GM18909 (cell line): ENCODE measurements around the gene DNAJC3.
A peak's percentile ranks its signal among the peaks of the same experiment; 100 is the strongest.

Experiments used
- ATAC-seq: cut with Tn5 transposase; IDR thresholded peaks from one replicate; pipeline ENCODE4 v1.9.1; 2021; ENCODE audit warnings: mild to moderate bottlenecking; ENCODE audit not compliant: unreplicated experiment, poor library complexity

The DNAJC3 gene

DNA sequence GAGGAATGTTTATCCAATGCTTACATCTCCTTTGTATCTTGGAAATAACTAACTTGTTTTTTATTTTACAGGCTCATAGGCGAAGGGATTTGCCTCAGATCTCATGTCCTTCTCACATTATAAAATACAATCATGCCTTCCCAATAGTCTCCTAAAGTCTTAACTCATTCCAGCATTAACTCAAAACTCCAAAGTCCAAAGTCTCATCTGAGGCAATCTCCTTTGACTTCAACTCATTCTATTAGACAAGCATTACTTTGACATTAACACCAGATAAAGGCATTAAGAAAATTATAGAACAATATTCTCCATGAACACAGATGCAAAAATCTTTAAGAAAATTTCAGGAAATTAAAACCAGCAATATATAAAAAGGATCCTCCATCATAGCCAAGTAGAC is 137.6 kb downstream of the DNAJC3 start:
- ATAC-seq: no peak

DNA sequence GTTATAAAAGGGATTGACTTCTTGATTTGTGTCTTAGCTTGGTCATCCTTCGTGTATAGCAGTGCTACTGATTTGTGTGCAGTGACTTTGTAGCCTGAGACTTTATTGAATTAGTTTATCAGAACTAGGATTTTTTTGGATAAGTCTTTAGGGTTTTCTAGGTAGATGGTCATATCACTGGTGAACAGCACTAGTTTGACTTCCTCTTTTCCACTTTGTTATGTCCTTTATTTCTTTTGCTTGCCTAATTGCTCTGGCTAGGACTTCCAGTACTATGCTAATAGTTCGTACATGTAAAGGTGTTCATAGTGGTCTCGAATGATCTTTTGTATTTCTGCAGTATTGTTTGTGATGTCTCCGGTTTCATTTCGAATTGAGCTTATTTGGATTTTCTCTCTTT is 145.4 kb downstream of the DNAJC3 start:
- ATAC-seq: no peak

DNA sequence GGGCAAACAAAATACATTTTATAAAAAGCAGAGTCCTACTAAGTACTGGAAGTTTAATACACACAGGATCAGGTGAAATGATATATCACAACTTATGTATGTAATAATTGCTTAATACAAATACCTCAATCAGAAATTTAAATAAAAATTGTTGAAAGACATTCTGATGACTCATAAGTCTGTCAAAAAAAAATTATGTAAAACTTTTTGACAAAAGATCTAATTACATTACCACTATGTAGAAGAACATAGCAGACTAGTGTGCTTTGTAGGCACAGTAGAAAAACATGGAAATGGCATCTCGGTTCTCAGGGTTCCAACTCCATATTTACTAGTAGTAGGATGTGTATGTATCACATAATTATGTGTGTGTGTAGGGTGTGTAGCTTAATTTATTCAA is 156.2 kb downstream of the DNAJC3 start:
- no peak for ATAC-seq

DNA sequence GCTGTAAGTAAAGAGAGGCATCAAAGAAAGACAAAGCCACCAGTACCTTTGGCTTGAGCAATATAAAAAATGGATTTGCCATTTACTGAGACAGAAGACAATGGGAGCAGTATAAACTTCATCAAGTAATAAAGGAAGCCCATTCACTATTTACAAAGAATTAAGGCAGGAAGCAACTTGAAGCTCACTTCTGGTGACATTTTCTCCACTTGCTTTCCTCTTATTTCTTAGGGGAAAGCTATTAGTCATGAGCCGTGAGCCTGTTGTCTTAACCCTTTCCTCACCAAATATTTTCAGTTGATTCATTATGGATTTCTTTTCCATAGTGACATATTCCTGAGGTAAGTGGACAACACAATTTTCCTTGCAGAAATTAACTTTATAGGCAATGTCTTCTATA is 156.8 kb downstream of the DNAJC3 start:
- ATAC-seq: no peak

DNA sequence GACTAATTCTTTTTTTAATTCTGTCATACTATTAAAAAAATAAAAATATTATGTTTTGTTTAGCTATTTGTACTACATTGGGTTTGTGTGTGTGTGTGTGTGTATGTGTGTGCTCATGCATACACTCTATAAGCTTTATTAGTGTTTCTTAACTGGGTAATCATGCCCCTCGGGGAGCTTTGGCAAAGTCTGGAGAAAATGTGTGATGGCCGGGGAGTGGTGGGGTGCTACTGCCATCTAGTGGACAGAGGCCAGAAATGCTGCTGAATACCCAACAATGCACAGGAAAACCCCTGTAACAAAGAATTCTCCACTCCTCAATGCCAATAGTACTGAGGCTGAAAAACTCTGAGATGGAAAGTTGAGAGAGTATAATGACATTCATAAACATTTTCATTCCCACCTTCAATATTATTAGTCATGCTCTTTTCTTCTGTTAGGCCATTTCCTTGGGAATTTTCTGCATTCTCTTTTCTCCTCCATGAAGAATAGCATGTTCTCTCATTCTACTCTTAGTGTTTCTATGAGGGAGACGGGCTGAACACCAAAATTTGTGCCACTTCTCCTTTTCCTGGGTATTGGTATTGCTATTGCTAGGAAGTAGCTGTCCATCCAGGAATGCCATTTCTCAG is 157.3 kb downstream of the DNAJC3 start:
- peak; percentile 93 for ATAC-seq

DNA sequence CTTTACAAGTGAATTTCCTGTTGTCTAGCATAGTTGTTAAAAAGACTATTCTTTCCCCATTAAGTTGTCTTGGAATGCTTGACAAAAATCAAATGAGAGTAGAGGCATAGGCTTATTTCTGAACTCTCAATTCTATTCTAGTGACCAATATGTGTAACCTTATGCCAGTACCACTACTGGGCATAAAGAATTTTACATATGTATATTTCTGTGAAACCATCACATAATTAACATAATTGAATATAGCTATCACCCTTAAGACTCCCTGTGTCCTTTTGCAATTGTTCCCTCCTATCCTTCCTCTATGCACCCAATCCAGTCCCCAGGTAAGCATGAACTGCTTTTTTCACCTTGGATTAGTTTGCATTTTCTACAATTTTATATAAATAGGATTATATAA is 165.0 kb downstream of the DNAJC3 start:
- ATAC-seq: no peak

DNA sequence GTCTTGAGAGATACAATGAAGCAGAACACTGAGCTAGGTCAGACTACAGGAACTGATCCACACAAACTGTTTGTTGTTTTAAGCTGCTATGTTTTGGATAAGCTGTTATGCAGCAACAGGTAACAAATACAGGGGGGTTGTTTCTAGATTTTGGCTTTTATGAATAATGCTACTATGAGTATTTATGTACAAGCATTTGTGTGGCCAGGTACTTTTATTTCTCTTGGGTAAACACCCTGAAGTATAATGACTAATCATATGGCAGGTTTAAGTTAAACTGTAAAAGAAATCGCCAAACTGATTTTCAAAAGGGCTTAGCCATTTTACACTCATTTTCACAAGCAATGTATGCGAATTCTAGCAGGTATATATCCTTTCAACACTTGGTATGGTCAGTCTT is 166.0 kb downstream of the DNAJC3 start:
- no peak for ATAC-seq
